Activated T-cell treated with anti-CD3 and anti-CD28 coated beads, Interleukin-2, amount 50 U/mL, for 48 hours (primary cell): Measurements from ENCODE around the gene HOXA11.
A peak's percentile ranks its signal among the peaks of the same experiment; 100 is the strongest.

ENCODE experiments used
- DNase-seq, 2 experiments: peaks; one replicate each; pipeline ENCODE4 v3.0.0-alpha.2; 2020

HOXA11 gene

DNA sequence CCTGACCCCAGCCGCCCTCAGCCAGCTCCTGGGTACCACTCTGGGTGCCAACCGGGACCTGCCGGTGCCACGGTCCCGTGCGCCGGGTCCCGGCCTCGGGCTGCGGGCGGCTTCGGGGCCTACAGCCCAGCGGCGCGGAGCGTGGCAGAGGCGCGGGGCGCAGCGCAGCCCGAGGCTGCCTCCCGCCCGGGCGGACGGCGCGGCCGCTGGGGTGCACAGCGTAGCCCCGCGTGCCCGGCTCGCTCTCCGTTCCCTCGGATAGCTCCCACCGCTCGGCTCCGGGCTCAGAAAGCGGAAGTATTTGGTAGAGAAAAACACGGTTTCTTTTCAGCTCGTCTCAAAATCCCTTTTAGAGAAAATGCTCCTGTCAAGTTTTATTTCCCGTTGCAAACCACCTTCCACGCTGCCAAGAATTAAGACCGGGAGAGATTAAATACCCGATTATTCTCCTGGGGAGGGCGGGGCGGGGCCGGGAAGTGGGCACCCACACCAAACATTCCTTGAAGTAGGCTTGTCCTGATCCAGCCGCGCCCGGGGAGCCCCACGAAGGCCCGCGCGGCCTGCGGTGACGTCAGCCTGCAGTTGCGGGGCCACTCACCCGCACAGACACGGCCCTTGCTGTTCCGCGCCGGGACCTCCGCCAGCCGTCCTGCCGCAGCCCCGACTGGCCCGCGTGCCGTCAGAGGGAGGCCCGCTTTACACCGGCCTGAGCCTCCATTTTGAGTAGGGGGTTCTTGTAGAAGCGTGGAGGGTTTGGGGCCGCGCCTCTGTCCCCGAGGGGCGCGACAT is 7.7 kb upstream of the HOXA11 start:
- DNase-seq: peak; percentile 23 to 44

DNA sequence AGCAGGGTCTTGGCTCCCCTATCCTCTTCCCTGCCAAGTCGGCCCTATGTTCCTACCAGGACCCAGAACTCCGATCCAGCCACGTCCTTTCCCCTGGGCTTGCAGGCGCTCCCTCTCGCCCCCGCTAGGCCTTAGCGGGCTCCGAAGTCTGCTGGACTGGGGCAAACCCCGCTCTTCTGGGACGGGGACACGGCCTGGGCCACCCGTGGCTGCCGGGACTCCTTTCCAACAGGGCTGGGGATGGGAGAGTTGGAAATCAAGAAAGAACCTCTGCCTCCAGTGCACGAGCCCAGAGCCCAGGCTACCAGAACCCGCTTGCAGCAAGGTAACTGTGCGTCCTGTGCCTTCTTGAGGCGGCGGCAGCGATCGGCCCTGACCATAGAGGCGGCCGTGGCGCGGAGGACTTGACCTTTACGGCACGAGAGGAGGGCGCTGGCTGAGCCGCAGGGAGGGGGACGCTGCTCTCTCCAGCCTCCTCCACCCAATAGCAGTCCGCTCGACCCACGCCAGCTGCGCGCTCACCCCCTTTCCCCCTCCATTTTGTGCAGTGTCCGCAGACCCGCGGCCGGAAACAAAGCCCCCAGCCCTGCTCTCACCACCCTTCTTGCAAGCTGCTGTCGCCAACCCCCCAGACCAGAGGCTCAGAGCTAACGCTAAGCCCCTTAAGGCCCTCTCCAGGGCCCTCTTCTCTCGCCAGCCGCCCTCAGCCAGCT is 7.0 kb upstream of the HOXA11 start:
- DNase-seq: peak; percentile 32 to 35

DNA sequence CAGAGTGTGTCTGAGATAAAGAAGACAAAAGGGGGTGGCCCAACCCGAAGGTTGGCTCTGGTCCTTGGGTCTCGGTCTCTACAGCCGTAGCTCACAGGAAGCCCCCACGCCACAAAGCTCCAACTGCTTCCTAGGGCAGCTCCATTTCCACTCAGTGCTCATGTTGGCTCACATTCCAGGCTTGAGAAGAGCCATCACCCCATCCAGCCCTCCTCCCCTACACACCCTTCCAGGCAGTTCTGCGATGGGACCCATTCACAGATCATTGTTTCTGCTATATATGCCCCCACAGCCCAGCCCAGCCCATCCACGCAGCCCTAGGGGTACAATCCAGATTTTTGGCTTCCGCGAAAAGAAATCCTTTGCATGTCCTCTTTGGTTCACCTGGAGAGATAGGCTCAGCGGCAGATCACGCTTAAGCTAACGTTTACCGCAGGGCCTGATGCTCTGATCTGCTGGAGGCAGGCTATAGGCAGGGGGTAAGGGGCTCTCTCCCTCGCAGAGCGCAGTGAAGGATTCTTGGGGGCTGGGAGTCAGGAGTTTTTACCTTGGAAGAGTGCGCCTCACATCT is 6.2 kb upstream of the HOXA11 start:
- peak; percentile 18 to 31 for DNase-seq

DNA sequence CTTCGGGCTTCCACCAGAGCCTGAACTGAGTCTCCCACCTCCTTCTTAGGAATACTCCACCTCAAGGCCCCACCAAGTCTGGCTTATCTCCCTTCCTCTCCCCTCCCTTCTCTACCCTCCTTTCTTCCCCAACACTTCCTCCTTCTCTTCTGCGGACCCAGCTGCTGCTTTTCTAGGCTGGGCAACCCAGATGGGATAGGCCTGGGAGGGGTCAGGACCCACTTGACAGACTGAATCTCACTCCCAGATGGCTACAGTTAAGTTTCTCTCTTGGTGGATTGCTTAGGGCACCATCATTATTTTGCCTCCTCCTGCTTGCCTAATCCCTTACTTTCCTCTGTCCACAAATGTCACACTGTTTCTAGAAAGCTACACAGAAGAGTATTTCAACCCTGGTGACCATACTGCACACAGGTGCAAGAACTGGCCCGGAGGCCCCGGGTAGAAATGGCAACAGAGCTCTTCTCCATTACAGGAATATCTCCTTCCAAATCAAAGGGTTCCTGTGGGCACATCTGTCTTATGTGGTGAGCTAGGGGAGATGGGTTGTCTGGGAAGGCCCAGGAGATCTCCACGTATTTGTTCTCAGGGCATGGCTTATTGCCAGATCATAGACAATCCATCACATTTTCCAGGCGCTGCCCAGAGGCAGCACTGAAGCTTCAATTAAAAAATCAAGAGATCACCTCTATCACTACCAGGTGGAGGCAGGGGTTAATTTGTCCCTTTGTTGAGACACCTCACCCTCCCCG is 5.1 kb upstream of the HOXA11 start:
- peak; percentile 15 to 18 for DNase-seq

DNA sequence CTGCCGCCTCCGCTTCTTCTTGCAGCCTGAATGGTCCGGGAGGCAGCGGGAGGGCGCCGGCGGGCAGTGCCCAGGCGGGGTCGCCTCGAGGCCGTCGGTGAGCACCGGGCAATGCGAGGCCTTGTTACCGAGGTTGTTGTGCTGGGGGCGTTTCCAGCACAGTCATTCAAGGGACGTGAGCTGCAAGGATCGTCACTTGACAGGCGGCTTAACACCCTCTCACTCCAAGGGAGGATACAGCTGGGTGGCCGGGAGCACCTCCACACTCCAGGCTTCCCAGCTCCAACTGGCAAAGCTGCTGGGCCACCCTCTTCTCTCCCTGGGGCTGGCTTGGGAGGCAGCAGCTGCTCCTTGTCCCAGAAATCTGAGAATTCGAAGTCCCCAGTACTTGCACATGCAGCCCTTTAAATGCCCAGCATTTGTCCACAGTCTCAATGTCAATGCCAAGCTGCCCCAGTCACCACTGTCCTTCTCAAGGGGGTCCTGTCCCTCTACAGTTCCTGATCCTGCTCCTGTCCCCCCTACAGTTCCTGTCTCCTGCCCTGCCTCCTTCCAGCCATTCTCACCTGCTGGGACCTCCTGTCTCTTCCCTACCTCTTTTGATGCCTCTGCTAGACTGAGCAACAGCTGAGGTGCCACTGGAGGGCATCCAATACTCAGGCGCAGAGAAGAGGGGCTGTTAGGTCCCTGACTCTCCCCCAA is 4.4 kb upstream of the HOXA11 start:
- DNase-seq: peak; percentile 30 to 32

DNA sequence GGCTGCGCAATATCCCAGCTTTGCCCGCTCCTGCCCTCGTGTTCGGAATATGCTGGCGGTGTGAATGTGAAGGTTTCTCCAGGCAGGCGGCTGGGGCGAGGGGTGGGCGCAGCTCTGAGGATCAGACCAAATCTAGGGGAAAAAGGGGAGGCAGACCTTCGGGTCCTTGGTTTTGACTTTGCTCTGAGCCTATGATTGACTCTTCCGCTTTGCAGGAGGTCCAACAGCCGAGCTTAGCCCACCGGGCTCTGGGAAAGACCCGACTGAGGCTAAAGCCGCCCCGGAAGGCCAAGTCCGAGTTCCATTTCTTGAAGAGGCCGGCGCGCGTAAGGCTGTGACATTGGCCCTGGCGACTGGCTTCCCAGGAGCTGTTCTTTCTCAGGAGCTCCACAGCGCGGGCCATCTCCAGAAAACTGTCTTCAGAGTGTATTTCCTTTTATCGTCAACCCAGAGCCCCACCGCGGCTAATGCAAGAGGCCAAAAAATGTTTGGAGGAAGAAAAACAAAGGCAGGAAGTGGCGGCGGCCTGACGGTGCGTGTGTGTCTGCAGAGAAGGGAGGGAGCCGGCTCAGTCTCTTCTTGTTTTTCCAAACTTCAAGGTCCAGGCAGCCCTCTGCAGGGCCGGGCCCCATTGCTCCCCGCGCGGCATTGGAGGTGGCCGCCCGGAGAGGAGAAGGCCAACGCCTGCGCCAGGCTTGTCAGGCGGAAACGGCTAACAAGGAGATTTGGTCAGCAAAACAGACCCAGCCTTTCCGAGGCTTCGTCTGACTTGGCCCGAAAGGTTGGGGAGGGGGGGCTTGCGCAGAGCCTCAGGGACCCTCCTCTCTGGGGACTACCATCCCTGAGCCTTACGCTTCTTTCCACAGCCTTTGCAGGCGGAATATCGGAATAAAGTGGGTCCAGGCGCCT is 3.6 kb upstream of the HOXA11 start:
- peak; percentile 48 to 49 for DNase-seq

DNA sequence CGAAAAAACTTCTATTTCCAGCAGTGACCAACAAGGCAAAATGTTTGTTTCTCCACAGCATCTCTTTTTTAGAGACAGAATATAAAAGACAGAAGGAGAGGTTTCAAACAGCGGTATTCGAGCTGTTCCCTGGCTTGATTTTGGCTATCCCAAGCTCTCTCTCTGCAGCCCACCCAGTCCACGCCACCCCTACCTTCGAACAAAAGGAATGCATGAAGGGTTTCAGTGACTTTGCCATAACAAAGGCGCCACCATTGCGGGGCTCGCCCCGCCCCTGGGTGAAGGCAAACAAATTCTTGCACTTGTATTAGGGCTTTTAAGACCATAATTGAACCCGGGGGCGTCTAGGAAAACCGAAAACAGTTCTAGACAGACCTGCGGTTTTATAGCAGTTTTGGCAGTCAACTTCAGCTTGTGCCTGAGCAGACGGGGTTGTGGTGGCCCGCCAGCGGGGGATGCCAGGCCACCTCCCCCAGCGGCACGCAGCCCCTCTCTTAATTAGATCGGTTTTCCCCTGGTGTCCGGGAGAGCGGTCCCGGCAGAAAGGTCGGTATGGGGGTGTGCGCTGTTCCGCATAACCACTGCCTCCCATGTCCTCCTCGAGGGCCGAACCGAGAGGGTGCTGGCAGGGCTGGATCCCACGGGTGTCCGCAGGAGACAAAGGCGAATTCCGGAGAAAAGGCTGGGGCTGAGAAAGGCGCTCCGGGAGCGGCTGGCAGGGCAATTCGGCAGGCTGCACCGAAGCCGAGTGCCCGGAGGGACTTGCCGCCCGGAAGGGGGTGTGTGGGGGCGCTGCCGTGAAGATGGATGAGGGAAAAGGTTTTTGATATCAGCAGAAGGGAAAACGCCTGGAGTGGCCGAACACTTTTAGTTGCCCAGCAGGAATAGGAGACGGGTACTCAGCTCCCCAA is 2.7 kb upstream of the HOXA11 start:
- peak; percentile 22 to 25 for DNase-seq

DNA sequence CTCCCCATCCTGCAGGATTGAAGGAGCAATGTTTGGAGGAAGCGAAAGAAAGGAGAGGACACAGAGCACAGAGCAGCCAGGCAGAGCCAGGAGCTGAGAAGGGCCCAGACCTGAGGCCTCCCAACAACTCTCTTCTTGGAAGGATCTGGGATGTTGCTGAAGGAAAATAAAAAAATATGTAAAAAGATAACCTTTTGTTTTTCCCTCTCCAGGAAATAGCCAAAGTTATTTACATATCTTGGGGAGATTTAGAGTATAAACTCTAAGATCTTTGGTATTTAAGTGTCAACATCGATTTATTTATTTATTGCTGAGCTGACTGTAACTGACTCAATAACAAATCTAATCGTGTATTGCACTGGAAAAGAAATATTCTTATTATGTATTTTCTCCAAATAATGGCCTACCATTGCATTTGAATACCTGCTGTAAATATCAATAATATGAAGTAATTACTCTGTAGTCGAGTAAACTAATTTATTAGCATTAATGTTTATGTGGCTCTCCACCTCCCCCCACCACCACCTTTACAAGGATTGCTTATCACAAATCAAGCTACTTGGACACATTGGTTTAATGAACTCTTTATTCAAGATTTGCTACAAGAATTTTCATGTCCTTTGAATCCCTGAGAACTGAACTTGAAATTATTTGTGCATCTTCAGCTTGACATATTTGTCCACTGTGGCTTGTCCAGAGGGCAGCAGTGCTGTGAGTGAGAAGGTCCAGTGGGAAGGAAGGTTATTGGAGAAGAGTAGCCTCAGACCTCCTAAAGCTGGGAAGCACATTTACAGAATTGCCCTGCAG is 1.8 kb upstream of the HOXA11 start:
- DNase-seq: peak in 1 of 2 experiments; percentile 12

DNA sequence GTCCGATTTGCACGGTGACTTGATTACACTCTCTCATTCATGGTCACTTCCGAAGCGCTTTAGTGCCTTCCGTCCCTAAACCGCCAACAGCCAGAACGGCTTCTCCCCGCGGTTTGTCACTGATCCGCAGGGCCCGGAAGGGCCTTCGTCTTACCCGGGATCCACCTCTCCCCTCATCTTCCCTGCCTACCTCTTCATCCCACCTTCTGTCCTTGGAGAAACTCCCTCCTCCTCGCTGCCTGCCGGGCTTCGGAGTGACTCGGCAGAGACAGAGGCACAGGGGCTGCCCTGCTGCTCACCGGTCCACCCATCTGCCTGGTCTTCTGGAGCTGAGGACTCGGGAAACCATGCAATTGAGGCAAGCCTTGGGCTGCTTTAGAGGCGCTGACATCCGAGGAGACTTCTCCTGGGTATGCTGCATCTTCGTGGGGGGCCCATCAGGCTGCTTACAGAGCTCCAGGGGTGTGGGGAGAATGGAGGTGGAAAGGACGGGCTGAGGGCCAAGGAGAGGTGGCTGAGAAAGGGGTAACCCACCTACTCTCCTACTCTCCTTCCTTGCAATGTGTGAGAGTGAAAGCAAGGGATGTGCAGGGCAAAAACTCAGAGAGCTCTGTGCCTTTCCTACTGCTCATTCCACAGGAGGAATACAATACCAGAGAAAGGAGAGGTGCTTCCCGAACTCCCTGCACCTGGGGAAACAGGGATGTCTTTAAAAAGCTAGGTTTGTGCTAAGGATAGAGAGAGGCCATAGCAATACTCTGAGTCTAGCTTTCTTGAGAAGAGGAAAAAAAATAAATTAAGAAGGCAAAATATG is 1.0 kb upstream of the HOXA11 start:
- peak; percentile 28 to 39 for DNase-seq

DNA sequence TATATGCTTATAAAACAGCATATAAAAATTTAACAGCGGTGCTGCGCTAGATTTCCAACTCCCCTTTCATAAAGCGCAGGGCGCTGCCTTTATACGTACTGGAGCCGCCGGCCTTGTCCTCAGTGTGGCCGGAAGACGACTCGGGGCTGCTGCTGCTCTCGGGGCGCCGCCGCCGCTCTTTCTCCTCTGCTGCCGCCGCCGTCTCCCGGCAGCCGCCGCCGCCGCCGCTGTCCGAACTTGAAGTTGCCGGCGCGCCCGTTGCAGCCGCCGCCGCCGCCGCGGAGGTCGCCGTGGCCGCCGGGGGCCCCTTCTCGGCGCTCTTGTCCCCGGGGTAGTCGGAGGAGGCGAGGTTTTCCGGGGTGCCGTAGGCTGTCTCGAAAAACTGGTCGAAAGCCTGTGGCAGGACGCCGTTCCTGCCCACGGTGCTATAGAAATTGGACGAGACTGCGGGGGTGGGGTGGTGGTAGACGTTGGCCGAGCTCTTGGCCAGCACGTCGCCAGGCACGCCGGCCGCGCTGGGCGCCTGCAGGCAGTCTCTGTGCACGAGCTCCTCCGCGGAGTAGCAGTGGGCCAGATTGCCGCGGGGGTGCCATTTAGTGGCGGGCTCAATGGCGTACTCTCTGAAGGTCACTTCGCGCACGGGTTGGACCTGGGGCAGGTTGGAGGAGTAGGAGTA is 557 bp downstream of the HOXA11 start:
- peak; percentile 43 to 58 for DNase-seq

DNA sequence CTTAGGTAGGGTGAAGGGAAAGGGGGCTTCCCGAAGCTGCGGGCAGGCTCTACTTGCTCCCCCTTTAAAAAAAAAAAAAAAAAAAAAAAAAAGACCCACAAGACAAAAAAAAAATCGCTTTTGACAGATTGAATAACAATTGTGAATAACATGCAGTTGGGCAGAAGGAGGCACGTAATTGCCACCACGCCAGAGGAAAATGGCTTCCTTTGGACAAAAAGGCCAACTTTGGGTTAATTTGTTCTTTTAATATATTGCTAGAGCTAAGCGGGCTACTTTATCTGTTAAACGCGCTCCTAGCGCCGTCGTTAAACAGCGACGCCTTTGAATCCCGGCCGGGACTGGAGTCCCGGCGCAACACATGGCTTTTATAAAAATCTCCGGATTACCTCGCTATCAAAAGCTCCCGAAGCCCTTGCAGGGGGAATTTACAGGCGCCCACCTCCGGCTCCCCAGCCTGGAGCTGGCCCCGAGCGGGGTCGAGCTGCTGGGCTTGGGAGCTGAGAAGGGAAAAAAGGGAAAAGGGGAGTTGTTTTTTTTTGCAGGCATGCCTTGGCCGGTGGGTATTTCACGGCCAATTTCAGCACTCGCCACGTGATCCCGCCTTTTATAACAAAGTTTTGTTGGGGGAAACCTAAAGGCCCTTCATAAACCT is 1.2 kb downstream of the HOXA11 start:
- peak in 1 of 2 experiments; percentile 20 for DNase-seq

DNA sequence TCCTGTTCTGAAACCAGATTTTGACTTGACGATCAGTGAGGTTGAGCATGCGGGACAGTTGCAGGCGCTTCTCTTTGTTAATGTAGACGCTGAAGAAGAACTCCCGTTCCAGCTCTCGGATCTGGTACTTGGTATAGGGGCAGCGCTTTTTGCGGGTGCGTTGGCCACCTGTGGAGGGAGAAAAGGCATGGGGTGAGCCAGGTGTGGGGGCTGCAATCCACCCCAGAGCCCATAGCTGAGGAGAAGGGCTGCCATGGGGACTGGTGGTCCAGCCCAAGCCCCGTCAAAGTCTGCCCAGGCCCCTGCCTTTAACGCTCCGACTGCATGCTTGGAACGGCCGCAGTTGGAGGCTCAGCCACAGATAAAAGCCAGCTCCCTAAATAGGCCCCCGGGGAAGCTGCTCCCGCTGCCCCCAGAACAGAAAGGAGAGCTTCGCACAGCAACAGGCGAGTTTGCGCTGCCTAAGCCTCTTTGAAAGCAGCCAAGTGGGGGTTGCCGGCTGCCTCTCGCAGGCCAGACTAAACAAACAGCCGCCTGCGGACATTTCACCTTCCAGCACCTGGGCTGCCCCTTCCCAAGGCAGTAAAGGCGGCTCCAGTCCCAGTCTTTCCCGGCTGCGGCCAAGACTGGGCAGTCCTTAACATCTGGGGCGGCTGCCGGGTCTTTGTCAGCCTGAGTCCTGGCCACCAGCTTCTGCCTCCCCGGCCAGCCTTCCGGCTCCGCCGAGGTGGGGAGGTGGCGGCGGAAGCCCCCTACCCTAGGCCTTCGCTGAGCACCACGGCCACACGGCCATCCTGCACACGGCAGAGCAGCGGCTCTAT is 2.0 kb downstream of the HOXA11 start:
- peak; percentile 19 to 20 for DNase-seq

DNA sequence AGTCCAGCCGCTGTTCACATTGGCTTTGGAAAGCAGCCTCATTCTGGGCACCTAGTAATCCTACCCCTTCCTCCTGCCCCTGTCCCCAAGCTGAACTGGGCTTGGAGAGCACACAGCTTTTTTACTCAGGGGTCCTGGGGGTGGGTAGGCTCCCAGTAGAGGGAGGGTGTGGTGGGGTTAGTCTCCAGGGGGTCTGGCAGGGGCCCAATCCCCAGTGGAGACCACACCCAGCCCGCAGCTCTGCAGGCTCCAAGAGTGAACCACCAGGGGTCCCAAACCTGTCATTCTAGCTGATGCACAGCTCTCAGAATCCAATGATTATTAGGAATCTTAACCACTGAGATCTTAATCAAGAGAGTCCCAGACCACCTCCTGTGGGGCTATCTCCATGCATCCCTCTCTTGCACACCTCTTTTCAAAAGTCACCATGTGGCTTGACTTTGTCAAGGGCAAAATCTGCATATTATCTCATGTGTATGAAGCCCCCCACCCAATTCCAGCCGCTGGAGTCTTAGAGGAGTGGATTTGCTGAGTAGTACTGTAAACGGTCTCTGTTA is 2.7 kb downstream of the HOXA11 start:
- no peak for DNase-seq

DNA sequence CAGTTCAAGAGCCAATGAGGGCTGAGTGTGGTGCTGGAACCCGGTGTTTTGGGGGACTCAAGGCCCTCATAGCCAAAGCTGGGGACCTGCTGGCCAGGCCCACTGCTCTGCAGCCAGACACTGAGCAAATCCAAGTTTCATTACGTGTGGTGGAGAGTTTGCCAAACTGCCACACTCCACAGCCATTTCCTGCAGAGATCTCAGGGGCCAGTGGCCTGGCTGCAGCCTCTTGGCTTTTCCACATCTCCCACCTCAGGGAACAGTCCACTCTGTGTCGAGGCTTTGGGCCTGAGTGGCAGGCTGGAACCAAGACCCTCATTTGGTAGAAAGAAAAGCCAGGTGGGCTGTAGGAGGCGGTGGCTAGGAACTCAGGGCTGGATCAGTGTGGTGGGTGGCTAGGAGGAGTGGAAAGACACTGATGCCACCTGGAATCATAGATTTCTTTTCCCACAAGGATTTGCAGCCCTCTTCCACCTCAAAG is 3.2 kb downstream of the HOXA11 start:
- no peak for DNase-seq

DNA sequence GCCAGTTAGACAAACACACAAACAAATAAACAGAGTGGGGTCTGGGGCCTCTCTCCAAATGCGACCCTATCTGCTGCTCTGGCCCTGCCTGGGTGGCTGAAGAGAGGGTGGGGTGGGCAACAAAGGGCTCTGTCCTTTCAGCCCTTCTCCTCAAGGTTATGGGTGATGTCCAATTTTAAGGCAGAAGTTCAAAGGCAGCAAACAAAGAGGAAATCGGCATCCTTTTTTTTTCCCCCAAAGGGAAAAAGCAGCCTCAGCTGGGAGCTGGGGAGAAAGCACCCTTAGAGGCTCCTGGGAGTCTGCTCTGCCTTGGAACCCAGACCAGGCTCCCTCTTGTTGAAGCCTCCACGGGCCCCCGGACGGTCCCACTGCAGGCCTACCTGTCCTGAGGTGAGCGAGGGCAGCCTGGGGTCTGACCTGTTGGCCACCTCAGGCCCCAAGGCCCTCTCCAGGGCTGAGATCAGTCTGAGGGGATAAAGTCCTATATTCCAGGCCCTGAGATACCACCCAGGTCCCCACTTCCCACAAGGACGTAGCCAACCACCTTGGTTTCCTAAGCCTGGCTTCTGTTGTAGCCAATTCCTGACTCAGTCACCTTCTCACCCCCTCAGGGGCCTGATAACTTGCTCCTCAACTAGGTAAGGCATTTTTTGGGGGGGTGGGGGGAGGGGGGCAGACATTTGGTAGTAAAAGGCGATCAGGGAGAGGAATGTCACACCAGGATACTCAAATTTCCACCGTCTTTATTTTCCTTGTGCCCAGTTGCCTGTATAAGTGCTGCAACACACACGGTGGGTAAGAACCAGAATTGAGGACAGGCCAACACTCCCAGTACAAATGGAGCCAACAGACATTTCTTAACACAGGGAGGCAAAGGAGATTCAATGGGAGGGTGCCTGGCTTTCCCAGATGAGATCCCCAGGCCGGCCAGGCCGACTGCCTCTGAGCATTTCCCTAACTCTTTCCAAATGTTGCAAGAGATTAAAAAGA is 4.3 kb downstream of the HOXA11 start:
- DNase-seq: peak; percentile 12 to 14
